Stimulated activated CD4-positive, alpha-beta T cell treated with anti-CD3 and anti-CD28 coated beads, Interleukin-1b, Interleukin-23, amount 100 ng/mL, for 4 hours (primary cell): ENCODE measurements around the gene NT5DC3.

Source experiments
- DNase-seq, 2 donors: peaks; one replicate each; pipeline ENCODE4 v3.0.0-alpha.2; 2020; ENCODE audit warnings: low read depth in 2 of 2

The NT5DC3 gene

GRCh38 chr12:103840876-103841689 is at the start of gene NT5DC3:
TSS of gene NT5DC3 (minus strand) at chr12:103841234. CDS start at chr12:103841156, 78 bp downstream.
- DNase-seq: peak; percentile 75 to 81

GRCh38 chr12:103887738-103888137 is 46.7 kb upstream of the NT5DC3 start:
- DNase-seq: no peak

- DNase-seq: no peak
Observed at GRCh38 chr12:103886195-103886797, 45.3 kb upstream of the NT5DC3 start.

GRCh38 chr12:103884316-103884715 is 43.3 kb upstream of the NT5DC3 start:
- DNase-seq: no peak

GRCh38 chr12:103883908-103884307 is 42.9 kb upstream of the NT5DC3 start:
- no peak for DNase-seq

- DNase-seq: no peak
Observed at GRCh38 chr12:103882861-103883596, 42.0 kb upstream of the NT5DC3 start.

- DNase-seq: no peak
Observed at GRCh38 chr12:103881261-103881660, 40.2 kb upstream of the NT5DC3 start.

- no peak for DNase-seq
Observed at GRCh38 chr12:103880299-103881142, 39.5 kb upstream of the NT5DC3 start.

GRCh38 chr12:103879878-103880277 is 38.8 kb upstream of the NT5DC3 start:
- no peak for DNase-seq

- DNase-seq: no peak
Observed at GRCh38 chr12:103879048-103879692, 38.1 kb upstream of the NT5DC3 start.

GRCh38 chr12:103877934-103878510 is 37.0 kb upstream of the NT5DC3 start:
- peak; percentile 19 to 43 for DNase-seq

GRCh38 chr12:103877288-103877687 is 36.3 kb upstream of the NT5DC3 start:
- no peak for DNase-seq

GRCh38 chr12:103875666-103876065 is 34.6 kb upstream of the NT5DC3 start:
- no peak for DNase-seq

GRCh38 chr12:103868215-103868614 is 27.2 kb upstream of the NT5DC3 start:
- no peak for DNase-seq

- DNase-seq: no peak
Observed at GRCh38 chr12:103865151-103865730, 24.2 kb upstream of the NT5DC3 start.

- no peak for DNase-seq
Observed at GRCh38 chr12:103864710-103865109, 23.7 kb upstream of the NT5DC3 start.

- DNase-seq: no peak
Observed at GRCh38 chr12:103858953-103859601, 18.0 kb upstream of the NT5DC3 start.

- no peak for DNase-seq
Observed at GRCh38 chr12:103858335-103858734, 17.3 kb upstream of the NT5DC3 start.

GRCh38 chr12:103857164-103857563 is 16.1 kb upstream of the NT5DC3 start:
- DNase-seq: no peak
